GM15510 (cell line): ENCODE measurements around the gene ALDH1A3.

ENCODE experiments used
- POLR2A ChIP-seq: IDR thresholded peaks from 3 replicates; pipeline ENCODE4 v1.6.1; 2011; ENCODE audit warnings: borderline replicate concordance; ENCODE audit not compliant: insufficient read length; ENCODE audit errors: extremely low read depth

Gene ALDH1A3

DNA sequence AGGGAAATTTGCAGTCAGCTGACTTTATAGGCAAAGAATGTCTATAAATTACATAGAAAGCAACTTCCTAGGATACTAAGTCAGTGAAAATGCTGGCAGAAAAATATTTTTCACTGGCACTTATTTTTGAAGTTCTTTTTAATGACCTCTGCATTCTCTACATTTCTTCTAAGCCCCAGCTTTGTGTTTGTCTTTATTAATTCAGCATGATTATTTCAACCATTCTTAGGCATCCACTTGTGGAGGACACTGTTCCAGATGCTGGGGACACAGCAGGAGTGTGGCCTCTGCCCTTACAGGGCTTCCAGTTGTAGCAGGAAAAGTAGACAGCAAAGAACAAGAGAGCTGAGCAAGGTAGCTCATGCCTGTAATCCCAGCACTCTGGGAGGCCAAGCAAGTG lies 54.5 kb downstream of the ALDH1A3 start:
- TF ChIP-seq POLR2A, result no peak

DNA sequence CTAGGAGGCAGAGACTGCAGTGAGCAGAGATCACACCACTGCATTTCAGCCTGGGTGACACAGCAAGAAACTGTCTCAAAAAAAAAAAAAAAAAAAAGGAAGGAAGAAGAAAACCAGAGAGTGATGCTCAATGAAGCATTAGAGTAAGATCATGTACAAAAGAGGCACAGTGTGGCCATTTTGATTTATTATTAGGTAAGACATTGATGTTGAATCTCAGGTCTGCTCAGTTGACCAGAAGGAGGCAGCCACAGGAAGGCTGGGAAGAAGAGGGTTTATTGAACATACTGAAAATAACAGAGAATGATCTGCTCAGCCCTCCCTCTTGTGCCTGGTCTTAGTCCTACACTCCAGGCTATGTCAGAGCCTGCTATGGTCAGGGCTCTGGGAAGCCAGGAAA lies 55.1 kb downstream of the ALDH1A3 start:
- no peak for TF ChIP-seq POLR2A

DNA sequence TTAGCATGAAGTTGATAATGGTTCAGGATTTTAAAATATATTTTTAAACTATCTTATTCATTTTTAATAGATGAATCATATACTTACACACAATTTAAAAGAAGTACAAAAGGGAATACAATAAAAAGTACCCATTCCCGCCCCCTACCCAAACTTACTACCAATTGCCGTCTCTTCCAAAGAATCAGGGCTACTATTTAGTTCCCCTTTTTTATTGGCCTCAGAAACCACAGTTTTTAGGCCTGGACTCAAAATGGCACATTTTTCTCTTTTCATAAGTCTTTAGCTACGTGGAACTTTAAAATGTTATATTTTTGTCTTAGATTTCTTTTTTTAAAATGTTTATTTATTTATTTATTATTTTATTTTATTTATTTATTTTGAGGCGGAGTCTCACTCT lies 57.5 kb downstream of the ALDH1A3 start:
- TF ChIP-seq POLR2A, result no peak

GRCh38 chr15:100939791-100940190 lies 60.2 kb downstream of the ALDH1A3 start:
- no peak for TF ChIP-seq POLR2A

GRCh38 chr15:100940767-100941379 lies 61.2 kb downstream of the ALDH1A3 start:
- TF ChIP-seq POLR2A, result no peak

DNA sequence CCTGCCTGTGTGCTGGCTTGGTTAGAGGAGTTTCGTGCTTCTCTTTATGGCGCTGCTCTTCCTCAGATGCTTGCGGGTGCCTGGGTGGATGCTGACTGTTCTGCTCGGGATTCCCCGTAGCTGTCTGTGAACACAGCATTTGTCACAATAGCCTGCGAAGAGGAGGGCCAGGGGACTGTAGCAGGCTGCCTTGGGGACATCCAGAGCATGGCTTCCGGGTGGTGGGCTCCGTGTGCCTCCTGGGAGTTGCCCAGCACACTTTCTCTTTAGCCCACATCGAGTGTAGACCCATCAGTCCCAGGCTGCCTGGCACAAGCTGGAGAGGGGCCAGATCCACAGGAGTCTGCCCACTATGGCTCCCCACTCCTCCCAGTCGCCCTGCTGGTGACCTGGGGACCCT lies 61.9 kb downstream of the ALDH1A3 start:
- no peak for TF ChIP-seq POLR2A

DNA sequence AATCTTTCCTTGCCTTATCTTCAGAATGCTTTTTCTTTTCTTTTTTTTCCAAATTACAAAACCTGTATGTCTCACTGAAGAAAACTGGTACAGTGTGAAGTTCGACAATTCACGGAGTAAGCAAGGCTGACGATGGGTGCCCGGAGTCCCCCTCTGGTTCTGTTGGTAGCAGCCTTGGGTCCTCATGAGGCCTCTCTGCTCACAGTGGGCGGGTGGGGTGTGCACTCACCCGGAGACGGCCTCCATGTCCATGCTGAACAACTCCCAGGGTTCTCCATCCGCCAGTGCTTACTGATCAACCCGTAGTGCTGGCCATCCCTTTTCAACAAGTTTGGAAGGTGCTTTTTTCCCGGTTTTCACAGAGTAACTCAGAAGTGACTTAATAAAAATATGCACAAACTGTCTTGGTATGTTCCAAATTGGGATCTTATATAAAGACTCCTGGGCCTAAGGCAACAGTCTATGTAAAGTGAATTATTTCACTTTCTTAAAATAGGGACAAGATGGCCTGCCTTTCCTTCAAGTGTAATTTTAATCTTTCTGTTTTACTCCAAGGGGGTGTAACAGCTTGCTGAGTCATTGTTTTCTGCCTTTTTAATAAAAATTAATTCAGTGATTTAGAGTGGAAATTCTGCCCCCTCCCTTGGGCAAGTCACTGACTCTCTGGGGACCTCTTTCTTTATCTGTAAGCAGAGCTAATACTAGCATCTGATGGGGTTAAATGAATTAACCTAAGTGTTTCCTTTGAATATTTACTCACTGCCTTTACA lies 63.2 kb downstream of the ALDH1A3 start:
- no peak for TF ChIP-seq POLR2A

DNA sequence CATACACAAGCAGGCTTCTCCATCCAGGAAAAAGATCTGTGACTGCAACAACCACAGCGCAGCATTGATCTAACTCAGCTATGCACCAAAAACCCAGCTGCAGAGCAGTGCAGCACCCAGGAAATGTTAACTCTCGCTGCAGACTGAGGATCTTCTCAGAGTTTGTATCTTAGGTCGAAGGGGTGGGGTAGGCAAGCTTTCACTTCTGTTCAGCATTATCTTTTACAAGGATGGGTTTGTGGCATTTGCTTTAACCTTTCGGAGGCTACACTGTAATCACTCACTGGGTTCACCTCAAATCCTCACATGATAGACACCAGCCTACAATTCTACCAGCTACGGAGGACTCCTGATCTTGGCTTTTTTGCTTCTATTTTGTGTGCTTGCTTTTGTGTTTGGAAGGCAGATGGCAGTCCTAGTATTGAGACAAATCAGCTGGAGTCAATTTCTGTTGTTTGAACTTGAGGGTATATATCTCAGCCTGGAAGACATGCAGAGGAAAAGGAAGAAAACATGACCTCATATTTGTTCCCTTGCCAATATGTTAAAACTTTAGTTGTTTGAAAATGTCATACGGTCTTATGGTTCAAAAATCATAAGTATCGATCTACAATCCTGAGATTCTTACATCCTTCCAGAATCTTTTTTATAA lies 64.7 kb downstream of the ALDH1A3 start:
- no peak for TF ChIP-seq POLR2A

- no peak for TF ChIP-seq POLR2A
Measured at GRCh38 chr15:100944986-100945385, 65.4 kb downstream of the ALDH1A3 start.

DNA sequence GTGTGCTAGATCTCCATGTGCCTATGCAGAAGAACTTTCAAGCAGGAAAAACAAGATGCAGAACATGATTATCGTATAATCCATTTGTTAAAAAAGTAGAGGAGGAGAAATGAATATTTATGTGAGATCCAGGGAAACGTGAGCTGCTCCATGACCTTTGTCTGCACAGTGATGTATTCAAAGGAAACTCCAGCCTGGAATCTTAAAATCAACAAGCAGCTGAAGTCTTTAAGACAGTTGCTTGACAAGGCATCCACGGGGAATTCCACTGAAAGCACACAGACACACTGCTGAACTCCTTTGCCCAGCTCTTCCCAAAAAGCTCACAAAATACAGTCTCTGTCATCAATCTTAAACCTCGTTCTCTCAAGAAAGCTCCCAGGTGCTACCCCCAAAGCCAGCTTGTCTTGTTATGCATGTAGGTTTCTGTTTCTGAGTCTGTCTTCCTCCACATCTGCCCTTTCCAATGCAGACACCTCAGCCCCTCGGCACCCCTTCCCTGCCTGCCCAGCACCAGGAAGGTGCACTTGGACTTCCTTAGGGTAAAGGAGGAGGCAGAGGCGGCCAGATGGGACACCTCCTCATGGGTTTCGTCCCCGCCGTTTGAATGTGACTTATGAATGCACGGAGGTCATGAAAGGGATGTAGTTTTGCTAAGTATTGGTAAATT lies 68.3 kb downstream of the ALDH1A3 start:
- no peak for TF ChIP-seq POLR2A

DNA sequence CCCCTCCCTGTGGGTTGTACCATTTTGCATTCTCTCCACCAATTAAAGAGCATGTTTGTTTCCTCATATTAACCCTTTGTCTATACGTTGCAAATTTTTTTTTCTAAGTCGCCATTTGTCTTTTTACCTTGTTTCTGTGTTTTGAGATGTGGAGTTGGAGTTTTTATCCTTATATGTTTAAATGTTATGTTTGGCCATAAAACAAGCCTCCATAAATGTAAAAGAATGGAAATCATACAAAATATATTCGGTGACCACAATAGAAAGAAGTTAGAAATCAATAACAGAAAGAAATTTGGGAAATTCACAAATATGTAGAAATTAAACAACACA lies 68.8 kb downstream of the ALDH1A3 start:
- TF ChIP-seq POLR2A, result no peak

DNA sequence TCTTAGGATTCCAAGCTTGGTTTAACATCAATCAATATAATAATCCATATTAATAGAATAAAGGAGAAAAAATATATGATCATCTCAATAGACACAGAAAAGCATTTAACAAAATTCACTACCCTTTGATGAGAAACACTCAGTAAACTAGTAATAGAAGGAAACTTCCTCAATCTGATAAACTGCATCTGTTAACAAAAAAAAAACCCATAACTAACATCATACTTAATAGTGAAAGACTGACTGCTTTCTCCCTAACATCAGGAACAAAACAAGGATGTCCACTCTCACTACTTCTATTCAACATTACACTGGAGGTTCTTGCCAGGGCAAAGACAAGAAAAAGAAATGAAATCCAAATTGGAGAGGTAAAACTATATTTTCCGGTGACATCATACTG lies 70.1 kb downstream of the ALDH1A3 start:
- TF ChIP-seq POLR2A, result no peak

- no peak for TF ChIP-seq POLR2A
Measured at GRCh38 chr15:100951965-100952364, 72.3 kb downstream of the ALDH1A3 start.

DNA sequence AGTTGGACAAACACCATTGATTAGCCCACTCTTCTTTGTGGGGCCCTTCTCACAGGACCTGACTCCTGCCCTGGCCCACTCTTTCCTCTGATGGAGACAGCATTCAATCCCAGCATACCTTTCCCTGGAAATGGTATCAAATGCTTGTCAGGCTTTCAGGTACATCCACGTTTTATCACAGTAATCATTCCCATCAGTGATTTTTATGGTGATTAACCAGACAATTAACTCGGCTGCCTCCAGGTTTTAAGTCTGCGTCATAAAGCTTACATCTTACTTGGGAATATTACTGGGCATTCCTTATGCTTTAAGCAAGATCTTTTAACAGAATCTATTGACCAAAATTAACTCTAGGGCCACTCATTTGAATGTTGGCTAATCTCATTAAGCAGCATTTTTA lies 72.9 kb downstream of the ALDH1A3 start:
- TF ChIP-seq POLR2A, result no peak

- TF ChIP-seq POLR2A, result no peak
Measured at GRCh38 chr15:100958326-100959065, 78.9 kb downstream of the ALDH1A3 start.
